ENCODE measurements around the gene TRAFD1.

DNA sequence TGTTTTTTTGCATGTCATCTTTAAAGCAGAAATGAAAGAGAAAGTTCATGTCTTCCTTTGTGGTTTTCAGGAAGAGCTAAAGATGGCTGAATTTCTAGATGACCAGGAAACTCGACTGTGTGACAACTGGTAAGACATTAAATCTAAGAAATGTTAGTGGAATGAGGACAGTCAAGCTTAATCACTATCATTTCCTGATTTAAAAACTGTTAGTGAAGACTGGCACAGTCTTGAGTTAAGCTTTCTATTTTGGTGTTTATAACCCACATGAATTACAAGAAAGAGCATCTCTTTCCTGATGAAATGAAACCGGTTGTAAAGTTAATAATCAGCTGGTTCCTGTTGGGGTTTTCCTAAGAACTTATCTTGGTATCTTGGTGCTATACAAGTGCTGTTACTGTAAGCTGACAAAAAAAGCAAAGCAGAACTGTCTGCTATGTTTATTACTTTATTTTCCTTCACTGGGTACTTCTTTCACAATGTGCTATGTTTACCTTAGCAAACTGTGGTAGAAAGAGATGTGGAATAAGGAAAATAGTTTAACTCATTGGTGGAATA, 5.2 kb downstream of the TRAFD1 start:
- TF ChIP-seq, protein P1, sequence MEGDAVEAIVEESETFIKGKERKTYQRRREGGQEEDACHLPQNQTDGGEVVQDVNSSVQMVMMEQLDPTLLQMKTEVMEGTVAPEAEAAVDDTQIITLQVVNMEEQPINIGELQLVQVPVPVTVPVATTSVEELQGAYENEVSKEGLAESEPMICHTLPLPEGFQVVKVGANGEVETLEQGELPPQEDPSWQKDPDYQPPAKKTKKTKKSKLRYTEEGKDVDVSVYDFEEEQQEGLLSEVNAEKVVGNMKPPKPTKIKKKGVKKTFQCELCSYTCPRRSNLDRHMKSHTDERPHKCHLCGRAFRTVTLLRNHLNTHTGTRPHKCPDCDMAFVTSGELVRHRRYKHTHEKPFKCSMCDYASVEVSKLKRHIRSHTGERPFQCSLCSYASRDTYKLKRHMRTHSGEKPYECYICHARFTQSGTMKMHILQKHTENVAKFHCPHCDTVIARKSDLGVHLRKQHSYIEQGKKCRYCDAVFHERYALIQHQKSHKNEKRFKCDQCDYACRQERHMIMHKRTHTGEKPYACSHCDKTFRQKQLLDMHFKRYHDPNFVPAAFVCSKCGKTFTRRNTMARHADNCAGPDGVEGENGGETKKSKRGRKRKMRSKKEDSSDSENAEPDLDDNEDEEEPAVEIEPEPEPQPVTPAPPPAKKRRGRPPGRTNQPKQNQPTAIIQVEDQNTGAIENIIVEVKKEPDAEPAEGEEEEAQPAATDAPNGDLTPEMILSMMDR (IDR thresholded peaks at IDR 0.05), result no peak
- no peak for TF ChIP-seq POLR2A (IDR thresholded peaks at IDR 0.05)
- TF ChIP-seq EP300 (IDR thresholded peaks at IDR 0.05), result no peak
- no peak for TF ChIP-seq POLR2AphosphoS5 (IDR thresholded peaks at IDR 0.05)
